Esophagus (tissue), 2 donors: ENCODE results near the gene MRE11. TPM values are rescaled to one million over a fixed set of nuclear protein-coding genes. Genes with fewer than 3 reads are reported as not detected.

Experiments used
- H3K27ac ChIP-seq, 2 donors: one replicate each; pipeline ENCODE4 v1.5.1; 2013; ENCODE audit warnings: low read depth in 2 of 2, mild to moderate bottlenecking in 2 of 2, inconsistent platforms in 1 of 2, low read length in 1 of 2, moderate library complexity in 1 of 2
- H3K27me3 ChIP-seq, 2 donors: one replicate each; pipeline ENCODE4 v1.6.1; 2013; ENCODE audit warnings: low read length in 2 of 2, control low read depth in 1 of 2, mild to moderate bottlenecking in 1 of 2; ENCODE audit not compliant: insufficient read depth in 2 of 2, control insufficient read depth in 1 of 2
- H3K36me3 ChIP-seq, 2 donors: one replicate each; pipeline ENCODE4 v1.6.1; 2013; ENCODE audit warnings: low read length in 1 of 2; ENCODE audit not compliant: control insufficient read depth in 2 of 2, insufficient read depth in 2 of 2
- H3K4me1 ChIP-seq, 2 donors: one replicate each; pipeline ENCODE4 v1.6.1; 2013; ENCODE audit warnings: low read length in 1 of 2; ENCODE audit not compliant: control insufficient read depth in 2 of 2, insufficient read depth in 2 of 2
- H3K4me3 ChIP-seq, 2 donors: one replicate each; pipeline ENCODE4 v1.5.1; 2013; ENCODE audit warnings: low read length in 2 of 2, mild to moderate bottlenecking in 2 of 2, low read depth in 1 of 2, moderate library complexity in 1 of 2
- H3K9me3 ChIP-seq, 2 donors: one replicate each; pipeline ENCODE4 v1.6.1; 2013; ENCODE audit warnings: mild to moderate bottlenecking in 2 of 2, low read depth in 1 of 2, low read length in 1 of 2, moderate library complexity in 1 of 2; ENCODE audit not compliant: control insufficient read depth in 2 of 2, insufficient read depth in 1 of 2
- WGBS, 2 donors: extraction: QIAGEN DNeasy Blood & Tissue Kit; methylation state at CpG; one replicate each; pipeline ENCODE4 v1.1.7; 2013; 5-methylcytosine and 5-hydroxymethylcytosine counted together
- polyA plus RNA-seq, 2 donors: library from polyadenylated mRNA; stranded (reverse); fragments of 200-250 nt; gene quantifications; one replicate each; pipeline ENCODE4 v1.2.3, GENCODE V29; 2013
- donor health status: healthy with polysubstance abuse.
- donor health status: Bipolar disorder and iron deficiency.

MRE11 gene
- polyA plus RNA-seq: 1 to 10 TPM; 4.4 to 5.2 TPM

- H3K36me3 ChIP-seq: peaks cover 2 to 7% of the 10 kb centered on the region in 2 donors
- H3K27ac ChIP-seq: peak within 1 kb of the TSS; percentile 90 to 91
- H3K27me3 ChIP-seq: no peaks in the 10 kb centered on the region
- WGBS, 2 donors: 0% methylated on average over 55 of the region's 55 CpGs
- H3K9me3 ChIP-seq: no peaks in the 10 kb centered on the region
- peak within 1 kb of the TSS; percentile 95 to 99 for H3K4me3 ChIP-seq
- no peaks in the 10 kb centered on the region for H3K4me1 ChIP-seq
Measured at GRCh38 chr11:94493281-94494125, at the start of gene MRE11, which contains the start of gene ANKRD49. MRE11 (minus strand) TSS chr11:94493844; CDS start chr11:94492801, 1,043 bp downstream. ANKRD49 (plus strand) TSS chr11:94493984; CDS start chr11:94496694, 2,710 bp downstream.

- peak overlapping the region; percentile 70 to 77 for H3K27ac ChIP-seq
- no peaks in the 10 kb centered on the region for H3K36me3 ChIP-seq
- no peaks in the 10 kb centered on the region for H3K27me3 ChIP-seq
- peaks cover 0 to 2% of the 10 kb centered on the region in 2 donors for H3K4me1 ChIP-seq
- WGBS, 2 donors: 23 to 49% methylated on average over 1 of the region's 1 CpG
- no peaks in the 10 kb centered on the region for H3K9me3 ChIP-seq
- H3K4me3 ChIP-seq: no peak overlapping the region
Measured at GRCh38 chr11:94539420-94539819, 45.8 kb upstream of the MRE11 start.

GRCh38 chr11:94537031-94537600 lies 43.5 kb upstream of the MRE11 start:
- H3K36me3 ChIP-seq: no peaks in the 10 kb centered on the region
- H3K4me3 ChIP-seq: no peak overlapping the region
- no peak overlapping the region for H3K27ac ChIP-seq
- no peaks in the 10 kb centered on the region for H3K27me3 ChIP-seq
- H3K4me1 ChIP-seq: peaks cover 0 to 2% of the 10 kb centered on the region in 2 donors
- 39 to 41% methylated on average over 3 of the region's 3 CpGs for WGBS, 2 donors
- H3K9me3 ChIP-seq: no peaks in the 10 kb centered on the region

- Histone ChIP-seq H3K4me1 (peaks cover 0 to 2% of the 10 kb centered on the region in 2 donors), H3K9me3 (no peaks in the 10 kb centered on the region), H3K4me3 (no peak overlapping the region), H3K27ac (no peak overlapping the region), H3K36me3 (no peaks in the 10 kb centered on the region), H3K27me3 (no peaks in the 10 kb centered on the region)
Measured at GRCh38 chr11:94536386-94536785, 42.7 kb upstream of the MRE11 start.

GRCh38 chr11:94533696-94534630 lies 40.3 kb upstream of the MRE11 start:
- Histone ChIP-seq H3K36me3 (no peaks in the 10 kb centered on the region), H3K27me3 (no peaks in the 10 kb centered on the region), H3K4me3 (no peak overlapping the region), H3K27ac (no peak overlapping the region), H3K4me1 (peaks cover 0 to 2% of the 10 kb centered on the region in 2 donors), H3K9me3 (no peaks in the 10 kb centered on the region)
- WGBS, 2 donors: 73 to 76% methylated on average over 6 of the region's 6 CpGs

- Histone ChIP-seq H3K27me3 (no peaks in the 10 kb centered on the region), H3K9me3 (no peaks in the 10 kb centered on the region), H3K36me3 (no peaks in the 10 kb centered on the region), H3K27ac (no peak overlapping the region), H3K4me1 (peaks cover 0 to 2% of the 10 kb centered on the region in 2 donors), H3K4me3 (no peak overlapping the region)
- WGBS, 2 donors: 95% methylated on average over 1 of the region's 1 CpG
Measured at GRCh38 chr11:94533206-94533605, 39.6 kb upstream of the MRE11 start.

GRCh38 chr11:94532211-94532610 lies 38.6 kb upstream of the MRE11 start:
- Histone ChIP-seq H3K27me3 (no peaks in the 10 kb centered on the region), H3K36me3 (no peaks in the 10 kb centered on the region), H3K27ac (no peak overlapping the region), H3K4me1 (no peaks in the 10 kb centered on the region), H3K9me3 (no peaks in the 10 kb centered on the region), H3K4me3 (no peak overlapping the region)
- 86 to 87% methylated on average over 3 of the region's 3 CpGs for WGBS, 2 donors

- Histone ChIP-seq H3K27ac (no peak overlapping the region), H3K36me3 (no peaks in the 10 kb centered on the region), H3K4me1 (no peaks in the 10 kb centered on the region), H3K9me3 (no peaks in the 10 kb centered on the region), H3K27me3 (no peaks in the 10 kb centered on the region), H3K4me3 (no peak overlapping the region)
Measured at GRCh38 chr11:94528551-94528950, 34.9 kb upstream of the MRE11 start.

- no peaks in the 10 kb centered on the region for H3K9me3 ChIP-seq
- 45 to 52% methylated on average over 4 of the region's 4 CpGs for WGBS, 2 donors
- no peaks in the 10 kb centered on the region for H3K36me3 ChIP-seq
Measured at GRCh38 chr11:94526645-94527438, 33.2 kb upstream of the MRE11 start.

More at GRCh38 chr11:94526645-94527438, 33.2 kb upstream of the MRE11 start:
- no peak overlapping the region for H3K27ac ChIP-seq
- no peak overlapping the region for H3K4me3 ChIP-seq
- H3K27me3 ChIP-seq: no peaks in the 10 kb centered on the region
- no peaks in the 10 kb centered on the region for H3K4me1 ChIP-seq
